ENCODE measurements around the gene WIPF2.

WIPF2 gene

GRCh38 chr17:40218740-40219593, at the start of gene WIPF2:
Gene WIPF2 (plus strand): TSS chr17:40219304. CDS start chr17:40256460, 37,156 bp downstream.
- peak; percentile 96 for DNase-seq

GRCh38 chr17:40170325-40170724, 48.8 kb upstream of the WIPF2 start:
- DNase-seq, result no peak

- DNase-seq, result no peak
These were observed 47.4 kb upstream of the WIPF2 start for GRCh38 chr17:40171750-40172149.

GRCh38 chr17:40173091-40173777, 45.9 kb upstream of the WIPF2 start:
- no peak for DNase-seq

- DNase-seq, result no peak
These were observed 45.3 kb upstream of the WIPF2 start for GRCh38 chr17:40173778-40174135.

- no peak for DNase-seq
These were observed 44.6 kb upstream of the WIPF2 start for GRCh38 chr17:40174514-40174913.

GRCh38 chr17:40175928-40176753, 43.0 kb upstream of the WIPF2 start:
- DNase-seq, result no peak

GRCh38 chr17:40176754-40177110, 42.4 kb upstream of the WIPF2 start:
- DNase-seq, result no peak

- no peak for DNase-seq
These were observed 41.7 kb upstream of the WIPF2 start, which contains the start of gene RAPGEFL1 for GRCh38 chr17:40177275-40177874. Gene RAPGEFL1 (plus strand): TSS chr17:40177470. CDS start chr17:40177862, 392 bp downstream.

GRCh38 chr17:40178021-40178601, 41.0 kb upstream of the WIPF2 start:
- DNase-seq, result no peak

- DNase-seq, result no peak
These were observed 40.4 kb upstream of the WIPF2 start for GRCh38 chr17:40178660-40179059.

GRCh38 chr17:40179923-40180659, 39.0 kb upstream of the WIPF2 start:
- peak; percentile 42 for DNase-seq

- DNase-seq, result no peak
These were observed 38.4 kb upstream of the WIPF2 start for GRCh38 chr17:40180694-40181093.

- no peak for DNase-seq
These were observed 37.9 kb upstream of the WIPF2 start for GRCh38 chr17:40181205-40181604.

- DNase-seq, result no peak
These were observed 36.5 kb upstream of the WIPF2 start for GRCh38 chr17:40182606-40183005.

GRCh38 chr17:40187238-40187637, 31.9 kb upstream of the WIPF2 start:
- no peak for DNase-seq

GRCh38 chr17:40188694-40189093, 30.4 kb upstream of the WIPF2 start:
- no peak for DNase-seq

- no peak for DNase-seq
These were observed 28.7 kb upstream of the WIPF2 start for GRCh38 chr17:40190197-40191021.

GRCh38 chr17:40191237-40192208, 27.6 kb upstream of the WIPF2 start:
- DNase-seq, result peak; percentile 61

GRCh38 chr17:40192961-40193360, 26.1 kb upstream of the WIPF2 start:
- no peak for DNase-seq
